HG02840 (cell line): ENCODE measurements around the gene LHCGR.
A peak's percentile ranks its signal among the peaks of the same experiment; 100 is the strongest.
"Not testable (repeated sequence)": the region's sequence is repeated elsewhere in the genome, so short reads cannot be mapped to it uniquely, and the experiment has no call there.

Source experiments
- ATAC-seq: cut with Tn5 transposase; IDR thresholded peaks from one replicate; pipeline ENCODE4 v1.9.1; 2021; ENCODE audit warnings: mild to moderate bottlenecking, moderate library complexity, moderate number of reproducible peaks; ENCODE audit not compliant: unreplicated experiment, low FRiP score

Gene LHCGR

GRCh38 chr2:48713647-48714046 lies 41.9 kb downstream of the LHCGR start:
- no peak for ATAC-seq

- ATAC-seq: no peak
Observed at GRCh38 chr2:48712151-48712550, 43.4 kb downstream of the LHCGR start.

GRCh38 chr2:48711343-48711742 lies 44.2 kb downstream of the LHCGR start:
- ATAC-seq: no peak

- ATAC-seq: no peak
Observed at GRCh38 chr2:48709096-48710034, 46.2 kb downstream of the LHCGR start.

GRCh38 chr2:48707466-48707865 lies 48.1 kb downstream of the LHCGR start:
- ATAC-seq: no peak

- ATAC-seq: not testable (repeated sequence)
Observed at GRCh38 chr2:48703621-48704020, 51.9 kb downstream of the LHCGR start.

GRCh38 chr2:48699348-48699930 lies 56.1 kb downstream of the LHCGR start:
- no peak for ATAC-seq

- no peak for ATAC-seq
Observed at GRCh38 chr2:48696881-48697280, 58.6 kb downstream of the LHCGR start.

- ATAC-seq: no peak
Observed at GRCh38 chr2:48695991-48696390, 59.5 kb downstream of the LHCGR start.

- no peak for ATAC-seq
Observed at GRCh38 chr2:48694149-48694548, 61.4 kb downstream of the LHCGR start.

- ATAC-seq: no peak
Observed at GRCh38 chr2:48693645-48694044, 61.9 kb downstream of the LHCGR start.

- ATAC-seq: no peak
Observed at GRCh38 chr2:48693066-48693465, 62.5 kb downstream of the LHCGR start.

GRCh38 chr2:48691935-48692691 lies 63.4 kb downstream of the LHCGR start:
- ATAC-seq: no peak

- ATAC-seq: no peak
Observed at GRCh38 chr2:48685126-48685525, 70.4 kb downstream of the LHCGR start.

GRCh38 chr2:48677450-48677849 lies 78.1 kb downstream of the LHCGR start:
- ATAC-seq: no peak

- ATAC-seq: no peak
Observed at GRCh38 chr2:48674933-48675332, 80.6 kb downstream of the LHCGR start.

GRCh38 chr2:48673581-48673980 lies 81.9 kb downstream of the LHCGR start:
- ATAC-seq: no peak

- peak; percentile 86 for ATAC-seq
Observed at GRCh38 chr2:48668992-48669391, 86.5 kb downstream of the LHCGR start.

- ATAC-seq: no peak
Observed at GRCh38 chr2:48651158-48651790, 104.2 kb downstream of the LHCGR start.

GRCh38 chr2:48638261-48638660 lies 117.3 kb downstream of the LHCGR start:
- no peak for ATAC-seq
